Fibroblast of gingiva (primary cell): ENCODE measurements around the gene BARHL2.

Experiments used
- DNase-seq: peaks from one replicate; pipeline ENCODE4 v3.0.0-alpha.2; 2011; ENCODE audit warnings: low read depth

BARHL2 gene

DNA sequence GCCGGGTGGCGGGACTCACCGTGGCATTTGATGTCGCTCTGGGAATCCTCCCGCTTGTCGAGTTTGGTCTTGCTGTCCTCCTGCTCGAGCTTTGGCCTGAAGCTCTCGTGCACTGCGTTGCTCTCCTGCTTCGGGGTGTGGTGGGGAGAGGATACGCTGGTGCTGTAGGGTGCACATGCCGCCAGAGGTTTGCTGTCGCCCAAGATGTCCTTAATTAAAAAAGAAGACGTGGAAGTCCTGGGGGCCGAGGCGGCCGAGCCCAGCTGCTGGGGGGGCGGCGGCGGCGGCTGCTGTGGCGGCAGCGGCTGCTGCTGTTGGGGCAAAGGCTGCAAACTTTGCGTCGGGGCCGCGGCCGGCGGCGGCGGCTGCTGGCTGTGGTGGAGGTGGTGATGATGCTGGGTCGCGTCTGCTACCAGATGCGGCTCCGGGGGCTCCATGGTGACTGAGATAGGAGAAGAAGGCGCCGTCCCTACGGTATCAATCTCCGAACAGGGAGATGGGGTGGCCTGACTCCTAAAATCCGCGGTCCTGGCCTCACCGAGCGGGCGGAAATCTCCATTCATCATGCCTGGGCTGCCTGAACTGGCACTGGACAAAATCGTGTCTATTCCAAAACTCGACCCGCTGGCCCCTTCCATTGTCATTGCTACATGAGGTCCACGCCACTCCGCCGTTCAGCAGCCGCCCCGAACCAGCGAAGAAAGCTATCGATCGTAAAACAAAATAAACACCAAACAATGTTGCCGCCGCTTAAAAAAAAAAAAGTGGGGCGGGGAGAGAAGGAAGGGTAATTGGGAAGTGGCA is at the start of gene BARHL2:
Gene BARHL2, minus strand, starts transcription at position 751 of the 804 bp plus-strand sequence. Its CDS starts 107 bp downstream, at position 644.
- DNase-seq = no peak

- DNase-seq = no peak
Observed at GRCh38 chr1:90763930-90764329, 46.8 kb upstream of the BARHL2 start.

DNA sequence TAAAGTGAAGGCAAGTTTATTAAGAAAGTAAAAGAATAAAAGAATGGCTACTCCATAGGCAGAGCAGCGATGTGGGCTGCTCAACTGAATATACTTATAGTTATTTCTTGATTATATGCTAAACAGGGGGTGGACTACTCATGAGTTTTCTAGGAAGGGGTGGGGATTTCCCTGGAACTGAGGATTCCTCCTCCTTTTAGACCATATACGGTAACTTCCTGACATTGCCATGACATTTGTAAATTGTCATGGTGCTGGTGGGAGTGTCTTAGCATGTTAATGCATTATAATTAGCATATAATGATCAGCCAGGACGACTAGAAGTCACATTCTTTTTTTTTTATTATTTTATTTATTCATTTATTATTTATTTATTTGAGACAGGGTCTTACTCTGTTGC is 46.4 kb upstream of the BARHL2 start:
- no peak for DNase-seq

DNA sequence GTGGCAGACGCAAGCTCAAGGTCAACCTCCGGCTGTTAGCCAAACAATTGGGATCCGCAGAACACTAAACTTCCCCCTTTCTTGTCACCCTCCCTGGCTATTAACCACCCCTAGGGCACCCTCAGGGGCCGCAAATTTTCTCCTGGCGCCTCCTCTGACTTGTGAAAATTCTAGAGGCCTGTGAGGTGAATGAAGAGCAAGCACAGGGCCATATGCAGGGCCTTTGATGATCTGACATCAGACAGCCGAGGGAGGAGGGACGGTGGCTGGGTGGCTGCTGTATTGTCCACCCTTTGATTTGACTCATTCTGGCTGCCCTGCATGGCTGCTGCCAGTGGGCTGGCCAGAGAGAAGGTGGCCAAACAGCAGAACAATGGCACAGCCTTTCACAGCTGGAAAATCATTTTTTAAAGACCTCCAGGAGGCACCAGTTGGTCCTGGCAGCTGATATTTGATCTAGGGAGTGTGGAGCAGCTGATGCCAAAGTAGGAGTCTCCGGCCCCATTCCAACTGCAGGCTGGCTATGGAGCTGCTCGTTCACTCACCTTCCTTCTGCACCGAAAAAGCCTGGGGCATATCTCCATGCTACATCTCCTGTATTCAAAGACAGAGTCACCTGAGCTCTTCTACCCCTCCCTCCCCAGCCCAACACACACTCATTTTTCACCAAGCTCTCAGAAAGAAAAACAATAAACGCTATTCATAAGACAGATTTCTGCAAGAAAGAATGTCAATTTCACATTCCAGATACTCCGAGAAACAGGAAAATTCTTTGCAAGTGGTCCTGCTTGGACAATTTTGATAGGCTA is 44.9 kb upstream of the BARHL2 start:
- DNase-seq = no peak

DNA sequence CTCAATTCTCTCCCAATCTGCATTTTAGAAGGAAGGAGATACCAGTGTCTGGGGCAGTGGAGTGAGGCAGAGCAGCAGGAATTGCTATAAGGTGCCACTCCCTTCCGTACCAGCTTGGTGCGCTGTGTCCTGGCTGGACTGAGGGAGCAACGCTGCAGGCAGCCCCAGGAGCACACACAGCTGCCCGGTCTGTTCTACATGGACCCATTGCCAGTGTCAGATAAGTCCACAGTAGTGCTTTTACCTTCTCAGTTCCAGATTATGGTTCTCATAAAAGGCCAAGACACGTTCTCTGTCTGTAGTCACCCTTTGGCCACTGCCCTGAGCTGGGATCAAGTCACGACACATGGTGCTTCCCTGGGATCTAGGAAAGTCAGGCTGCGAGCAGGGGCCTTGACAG is 44.1 kb upstream of the BARHL2 start:
- DNase-seq = no peak

GRCh38 chr1:90753556-90753955 is 36.5 kb upstream of the BARHL2 start:
- DNase-seq = no peak

DNA sequence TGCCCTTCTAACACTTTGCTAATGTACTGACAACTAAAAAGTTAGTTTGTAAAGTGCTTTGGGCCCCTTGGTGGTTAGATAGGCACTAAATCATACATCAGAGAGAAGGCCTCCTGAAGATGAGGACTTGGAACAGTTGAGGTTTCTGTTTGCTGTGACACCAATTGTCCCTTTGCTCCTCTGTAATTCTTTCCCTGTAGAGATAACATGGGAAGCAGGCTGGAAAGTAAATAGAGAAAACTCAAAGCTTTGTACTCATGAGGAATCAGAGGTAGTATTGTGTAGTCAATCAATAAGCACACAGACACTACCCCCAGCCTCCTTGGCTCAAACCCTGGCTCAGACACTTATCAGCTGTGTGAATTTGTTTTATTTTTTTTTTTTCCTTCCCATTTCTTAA is 31.6 kb upstream of the BARHL2 start:
- no peak for DNase-seq

GRCh38 chr1:90746857-90747256 is 29.8 kb upstream of the BARHL2 start:
- DNase-seq = no peak

- no peak for DNase-seq
Observed at GRCh38 chr1:90745972-90746371, 28.9 kb upstream of the BARHL2 start.

GRCh38 chr1:90732136-90732535 is 15.0 kb upstream of the BARHL2 start:
- DNase-seq = no peak

- no peak for DNase-seq
Observed at GRCh38 chr1:90731382-90732050, 14.4 kb upstream of the BARHL2 start.

- no peak for DNase-seq
Observed at GRCh38 chr1:90730243-90731022, 13.3 kb upstream of the BARHL2 start.

- DNase-seq = no peak
Observed at GRCh38 chr1:90729504-90730242, 12.6 kb upstream of the BARHL2 start.

GRCh38 chr1:90728502-90729287 is 11.6 kb upstream of the BARHL2 start:
- no peak for DNase-seq

DNA sequence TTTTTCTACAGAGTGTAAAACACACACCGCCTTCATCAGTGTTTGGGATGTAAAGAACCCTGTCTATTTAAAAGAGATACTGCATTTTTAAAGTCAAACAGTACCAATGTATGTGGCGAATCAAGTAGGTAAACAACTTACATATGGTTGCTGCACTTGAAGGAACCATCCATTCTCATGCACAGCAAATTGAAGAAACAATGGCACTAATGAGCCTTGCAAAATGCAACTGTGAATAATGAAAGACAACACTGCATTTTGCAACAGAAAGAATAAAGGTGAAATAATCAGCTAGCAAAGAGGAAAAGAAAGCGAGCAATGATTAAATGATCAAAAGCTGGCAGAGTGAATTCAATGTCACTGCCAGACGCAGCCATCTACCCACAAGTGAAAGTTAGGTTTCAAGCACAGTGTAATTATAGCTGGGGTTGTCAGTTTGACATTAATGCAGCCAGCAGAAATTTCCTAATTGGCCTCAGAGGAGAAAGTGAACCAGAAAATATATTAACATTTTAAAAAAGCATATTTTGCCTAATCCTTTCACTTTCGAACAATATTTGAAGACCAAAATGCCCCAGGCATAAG is 10.9 kb upstream of the BARHL2 start:
- no peak for DNase-seq

DNA sequence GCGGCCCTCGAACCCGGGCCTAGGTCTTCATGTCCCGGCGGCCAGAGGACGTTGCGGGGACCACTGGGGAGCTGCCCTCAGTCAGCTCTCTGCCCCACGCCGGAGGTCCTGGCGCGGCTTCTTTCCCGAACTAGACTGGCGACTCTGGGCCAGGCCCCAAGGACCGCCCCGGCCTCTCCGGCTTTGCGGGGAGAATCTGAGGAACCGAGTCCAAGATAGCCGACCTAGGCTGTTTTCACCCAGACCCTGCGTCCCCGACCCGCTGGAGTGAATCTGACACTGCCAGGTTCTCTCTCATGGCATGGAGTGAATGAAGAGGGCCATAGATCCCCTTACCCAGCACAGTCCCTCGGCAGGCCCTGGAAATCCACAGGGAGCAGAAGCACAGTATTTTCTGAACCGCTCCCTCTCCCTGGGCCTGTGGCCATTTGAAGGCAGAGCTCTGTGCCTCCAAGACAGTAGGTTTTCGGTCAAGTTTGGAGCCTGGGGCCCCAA is 9.9 kb upstream of the BARHL2 start:
- no peak for DNase-seq

DNA sequence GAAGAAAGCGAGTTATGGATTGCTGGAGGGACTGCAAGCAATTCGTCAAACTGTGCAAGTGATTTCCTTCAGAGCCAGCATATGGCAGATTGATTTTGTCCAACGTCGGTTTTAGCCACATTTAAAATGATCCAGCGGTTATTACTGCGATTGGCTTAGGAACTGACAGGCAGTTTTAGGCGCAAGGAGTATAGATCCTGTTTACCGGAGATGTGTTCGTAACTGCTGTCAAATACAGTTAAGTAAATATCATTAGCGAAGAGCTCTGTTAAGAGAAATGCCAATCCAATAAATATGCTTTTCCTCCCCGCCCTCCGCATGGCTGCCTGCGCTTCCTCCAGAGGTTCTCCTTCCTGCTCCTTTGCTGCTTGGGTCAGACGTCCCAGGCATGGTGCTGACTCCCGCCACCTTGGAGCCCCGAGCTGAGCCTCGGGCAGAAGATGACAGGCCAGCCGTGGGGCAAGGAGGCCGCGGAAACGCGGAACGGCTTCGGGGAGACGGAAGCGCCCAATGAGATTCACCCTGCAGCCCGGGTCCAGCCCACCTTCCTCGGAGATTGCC is 9.4 kb upstream of the BARHL2 start:
- DNase-seq = no peak

DNA sequence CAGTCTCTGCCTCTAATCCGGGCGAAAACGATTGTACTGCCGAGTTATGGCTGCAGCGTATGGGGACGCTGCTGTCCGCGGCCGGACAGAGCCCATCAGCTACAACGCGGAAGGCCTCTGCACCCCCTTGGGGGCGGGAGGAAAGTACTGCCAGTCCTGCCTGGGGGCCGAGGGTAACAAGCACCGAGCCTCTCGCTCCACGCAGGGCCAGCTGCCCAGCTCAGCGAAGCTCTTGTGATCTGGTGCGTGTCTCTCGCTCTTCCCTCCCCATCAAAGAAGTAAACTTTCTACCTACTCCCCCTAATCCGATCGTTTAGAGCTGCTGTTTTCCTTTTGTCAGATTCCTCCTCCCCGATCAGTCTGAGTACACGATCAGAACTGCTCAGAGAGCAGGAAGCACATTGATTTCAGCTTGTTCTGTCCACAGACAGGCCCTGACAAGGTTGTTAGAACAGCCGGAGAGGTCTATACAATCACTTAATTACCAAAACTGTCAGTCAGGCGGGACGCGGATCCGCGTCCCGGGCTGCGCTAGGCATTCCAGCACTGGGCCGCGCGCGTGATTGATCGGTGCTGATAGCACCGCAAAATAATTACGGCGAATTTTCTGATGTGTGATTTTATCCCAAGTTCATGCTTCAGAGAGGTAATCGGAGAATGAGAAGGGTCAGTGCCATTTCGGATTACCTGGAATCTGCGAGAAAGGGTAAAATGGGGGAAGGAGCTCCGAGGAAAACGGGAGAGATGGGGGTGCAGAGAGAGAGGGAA is 8.7 kb upstream of the BARHL2 start:
- no peak for DNase-seq
